GM12874 (cell line): ENCODE measurements around the gene DDHD1.

ENCODE experiments used
- CTCF ChIP-seq: IDR thresholded peaks from 2 replicates; pipeline ENCODE4 v1.5.1; 2011; ENCODE audit warnings: low read depth, mild to moderate bottlenecking, control low read depth, low read length, moderate library complexity; ENCODE audit not compliant: insufficient read depth

DDHD1 gene

GRCh38 chr14:53019406-53019805 lies 133.7 kb downstream of the DDHD1 start:
- no peak for TF ChIP-seq CTCF

GRCh38 chr14:53017837-53018236 lies 135.3 kb downstream of the DDHD1 start:
- no peak for TF ChIP-seq CTCF

GRCh38 chr14:53016919-53017318 lies 136.2 kb downstream of the DDHD1 start:
- no peak for TF ChIP-seq CTCF

- no peak for TF ChIP-seq CTCF
Observed at GRCh38 chr14:53016491-53016890, 136.6 kb downstream of the DDHD1 start.

- TF ChIP-seq CTCF: no peak
Observed at GRCh38 chr14:53011053-53011462, 142.1 kb downstream of the DDHD1 start.

GRCh38 chr14:53010193-53011040 lies 142.7 kb downstream of the DDHD1 start:
- TF ChIP-seq CTCF: no peak

GRCh38 chr14:53006931-53007562 lies 146.1 kb downstream of the DDHD1 start:
- TF ChIP-seq CTCF: no peak
